Measurements from ENCODE around the gene PPP2R5C. TPM values are rescaled to one million over a fixed set of nuclear protein-coding genes. Genes with fewer than 3 reads are reported as not detected.

Gene PPP2R5C
- total and polyA plus RNA-seq, 2 experiments from 2014 or later, result 60.4 to 84.9 TPM

DNA sequence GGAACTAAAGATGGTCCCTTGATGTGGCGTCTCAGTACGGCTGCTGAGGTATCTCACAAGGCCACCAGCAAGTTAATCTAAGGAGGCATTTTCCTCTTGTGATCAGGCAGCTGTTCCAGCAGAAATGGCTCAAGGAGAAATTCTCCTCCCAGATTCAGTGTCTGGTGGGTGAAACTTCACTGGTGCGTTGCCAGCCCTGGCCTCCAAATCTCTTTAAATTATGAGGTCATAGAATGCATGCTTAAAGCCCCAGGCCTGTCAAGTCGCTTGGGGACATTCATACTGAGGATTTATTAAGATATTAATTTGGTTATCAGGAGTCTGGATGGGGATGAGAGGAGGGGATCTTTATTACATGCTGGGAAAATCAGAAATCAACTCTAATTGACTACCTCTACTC is 72.9 kb downstream of the PPP2R5C start:
- TF ChIP-seq, protein P1, sequence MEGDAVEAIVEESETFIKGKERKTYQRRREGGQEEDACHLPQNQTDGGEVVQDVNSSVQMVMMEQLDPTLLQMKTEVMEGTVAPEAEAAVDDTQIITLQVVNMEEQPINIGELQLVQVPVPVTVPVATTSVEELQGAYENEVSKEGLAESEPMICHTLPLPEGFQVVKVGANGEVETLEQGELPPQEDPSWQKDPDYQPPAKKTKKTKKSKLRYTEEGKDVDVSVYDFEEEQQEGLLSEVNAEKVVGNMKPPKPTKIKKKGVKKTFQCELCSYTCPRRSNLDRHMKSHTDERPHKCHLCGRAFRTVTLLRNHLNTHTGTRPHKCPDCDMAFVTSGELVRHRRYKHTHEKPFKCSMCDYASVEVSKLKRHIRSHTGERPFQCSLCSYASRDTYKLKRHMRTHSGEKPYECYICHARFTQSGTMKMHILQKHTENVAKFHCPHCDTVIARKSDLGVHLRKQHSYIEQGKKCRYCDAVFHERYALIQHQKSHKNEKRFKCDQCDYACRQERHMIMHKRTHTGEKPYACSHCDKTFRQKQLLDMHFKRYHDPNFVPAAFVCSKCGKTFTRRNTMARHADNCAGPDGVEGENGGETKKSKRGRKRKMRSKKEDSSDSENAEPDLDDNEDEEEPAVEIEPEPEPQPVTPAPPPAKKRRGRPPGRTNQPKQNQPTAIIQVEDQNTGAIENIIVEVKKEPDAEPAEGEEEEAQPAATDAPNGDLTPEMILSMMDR (IDR thresholded peaks at IDR 0.05; ENCODE audit: low read depth, low read length), result no peak
- no peak overlapping the region for H3K4me3 ChIP-seq
- peaks cover 3% of the 10 kb centered on the region for H3K4me1 ChIP-seq (ENCODE audit: low read depth)
- no peaks in the 10 kb centered on the region for H3K9me3 ChIP-seq (ENCODE audit: low read depth)
- H3K27me3 ChIP-seq, result no peaks in the 10 kb centered on the region
- DNase-seq (ENCODE audit: low read depth in 1 of 2, low spot score in 1 of 2), result peak in 1 of 2 donors; percentile 35
- no peaks in the 10 kb centered on the region for H3K36me3 ChIP-seq
- no peak overlapping the region for H3K27ac ChIP-seq

DNA sequence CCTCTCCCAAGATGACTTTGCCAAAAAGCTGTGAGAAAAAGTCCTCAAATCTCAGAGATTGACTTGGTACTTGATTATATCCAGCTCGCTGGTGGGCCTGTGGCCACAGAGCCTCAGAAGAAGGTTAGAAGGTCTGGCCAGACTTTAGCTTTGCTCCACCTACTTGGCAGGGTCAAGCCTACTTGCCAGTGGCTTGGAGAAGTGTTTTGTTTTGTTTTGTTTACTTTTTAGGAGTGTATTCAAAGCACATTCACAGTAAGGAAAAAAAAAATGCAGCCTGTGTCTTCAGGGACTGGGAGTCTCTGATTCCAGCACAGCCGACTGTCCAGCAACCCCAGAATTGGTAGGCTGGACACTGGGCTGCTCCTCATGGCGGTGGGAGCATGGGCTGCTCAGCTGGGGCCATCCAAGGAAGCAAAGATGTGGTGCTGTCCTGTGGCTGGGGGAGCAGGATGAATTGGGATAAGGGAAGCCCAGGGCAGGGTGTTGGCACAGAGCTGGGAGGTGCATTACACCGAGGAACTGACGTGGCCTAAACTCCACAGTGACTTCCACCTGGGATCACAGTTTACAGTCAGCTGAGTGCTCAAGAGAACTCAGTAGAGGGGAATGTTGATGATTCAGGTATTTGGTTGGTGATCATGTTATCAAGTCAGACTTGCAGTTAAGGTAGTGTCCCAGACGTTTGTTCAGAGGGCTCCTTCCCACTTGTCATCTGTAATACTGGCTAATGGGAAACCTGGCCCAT is 73.5 kb downstream of the PPP2R5C start:
- DNase-seq (ENCODE audit: low read depth in 1 of 2, low spot score in 1 of 2), result peak in 1 of 2 donors; percentile 40
- H3K4me3 ChIP-seq, result no peak overlapping the region
- H3K27ac ChIP-seq, result no peak overlapping the region
- TF ChIP-seq, protein P1 (IDR thresholded peaks at IDR 0.05; ENCODE audit: low read depth, low read length), result no peak
- no peaks in the 10 kb centered on the region for H3K27me3 ChIP-seq
- H3K9me3 ChIP-seq (ENCODE audit: low read depth), result no peaks in the 10 kb centered on the region
- peaks cover 3% of the 10 kb centered on the region for H3K4me1 ChIP-seq (ENCODE audit: low read depth)
- H3K36me3 ChIP-seq, result no peaks in the 10 kb centered on the region

DNA sequence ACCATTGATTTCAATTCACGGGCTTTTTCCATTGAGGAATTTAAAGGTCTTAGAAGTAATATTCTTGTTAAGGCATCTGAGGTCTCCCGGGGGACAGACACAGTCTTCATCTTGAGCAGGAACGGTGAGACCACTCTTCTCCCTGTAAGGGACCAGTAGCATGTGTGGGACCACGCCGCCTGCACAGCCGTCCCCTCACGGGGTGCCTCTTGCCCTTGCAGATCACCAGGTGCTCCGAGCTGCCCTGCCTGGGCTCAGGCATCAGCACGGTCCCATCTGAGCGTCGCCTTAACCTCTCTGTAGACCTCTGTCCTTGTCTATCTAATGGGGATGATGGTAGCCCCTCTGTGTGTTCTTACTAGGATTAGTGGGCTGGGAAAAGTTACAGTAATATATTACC is 74.1 kb downstream of the PPP2R5C start:
- H3K9me3 ChIP-seq (ENCODE audit: low read depth), result no peaks in the 10 kb centered on the region
- H3K27ac ChIP-seq, result no peak overlapping the region
- H3K27me3 ChIP-seq, result no peaks in the 10 kb centered on the region
- no peak overlapping the region for H3K4me3 ChIP-seq
- DNase-seq (ENCODE audit: low read depth in 1 of 2, low spot score in 1 of 2), result no peak
- TF ChIP-seq, protein P1 (IDR thresholded peaks at IDR 0.05; ENCODE audit: low read depth, low read length), result no peak
- peaks cover under 1% of the 10 kb centered on the region for H3K4me1 ChIP-seq (ENCODE audit: low read depth)
- H3K36me3 ChIP-seq, result no peaks in the 10 kb centered on the region

DNA sequence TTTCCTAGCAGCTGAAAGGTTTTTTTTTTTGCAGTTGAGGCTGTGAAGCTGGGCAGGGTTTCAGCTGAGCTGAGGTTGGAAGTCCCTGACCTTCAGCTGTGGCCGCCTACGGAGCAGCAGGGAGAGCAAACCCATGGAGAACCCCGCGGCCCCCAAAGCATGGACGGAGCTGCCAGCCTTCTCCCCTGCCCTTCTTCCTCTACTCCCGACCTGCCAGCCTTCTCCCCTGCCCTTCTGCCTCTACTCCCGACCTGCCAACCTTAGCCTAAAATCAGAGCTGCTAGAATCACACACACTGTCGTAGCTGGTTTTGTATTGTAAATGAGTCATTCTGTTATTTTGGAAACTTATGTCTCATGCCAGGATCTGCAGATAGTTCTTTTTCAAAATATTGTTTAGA is 74.6 kb downstream of the PPP2R5C start:
- TF ChIP-seq, protein P1 (IDR thresholded peaks at IDR 0.05; ENCODE audit: low read depth, low read length), result no peak
- H3K27me3 ChIP-seq, result no peaks in the 10 kb centered on the region
- DNase-seq (ENCODE audit: low read depth in 1 of 2, low spot score in 1 of 2), result peak in 1 of 2 donors; percentile 27
- H3K9me3 ChIP-seq (ENCODE audit: low read depth), result no peaks in the 10 kb centered on the region
- no peak overlapping the region for H3K4me3 ChIP-seq
- no peak overlapping the region for H3K27ac ChIP-seq
- H3K36me3 ChIP-seq, result no peaks in the 10 kb centered on the region
- H3K4me1 ChIP-seq (ENCODE audit: low read depth), result no peaks in the 10 kb centered on the region

DNA sequence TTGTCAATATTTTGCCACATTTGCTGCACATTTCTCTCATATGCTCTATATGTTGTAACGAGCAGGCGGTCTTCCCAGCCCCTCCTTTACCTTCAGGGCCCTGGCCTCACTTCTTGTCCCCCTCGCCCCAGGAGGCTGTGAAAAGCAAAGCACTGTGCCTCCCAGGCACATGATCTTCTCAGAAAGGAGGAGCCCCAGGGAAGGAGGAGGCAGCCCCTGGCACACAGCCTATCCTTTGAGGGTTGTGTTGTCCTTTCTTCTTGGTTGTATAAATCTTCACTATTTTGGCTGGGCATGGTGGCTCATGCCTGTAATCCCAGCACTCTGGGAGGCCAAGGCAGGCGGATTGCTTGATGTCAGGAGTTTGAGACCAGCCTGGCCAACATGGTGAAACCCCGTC is 77.0 kb downstream of the PPP2R5C start:
- DNase-seq (ENCODE audit: low read depth in 1 of 2, low spot score in 1 of 2), result no peak

More for the DNA sequence above, 77.0 kb downstream of the PPP2R5C start:
- TF ChIP-seq, protein P1 (IDR thresholded peaks at IDR 0.05; ENCODE audit: low read depth, low read length), result no peak
- H3K4me1 ChIP-seq (ENCODE audit: low read depth), result no peaks in the 10 kb centered on the region
- no peaks in the 10 kb centered on the region for H3K36me3 ChIP-seq
- no peak overlapping the region for H3K4me3 ChIP-seq
- H3K27ac ChIP-seq, result no peak overlapping the region
- H3K27me3 ChIP-seq, result no peaks in the 10 kb centered on the region
- H3K9me3 ChIP-seq (ENCODE audit: low read depth), result no peaks in the 10 kb centered on the region

Measured in cardiac muscle cell (in vitro differentiated cells and primary cell).